Tibial nerve (tissue), 4 donors: ENCODE measurements around the gene HAUS3. TPM values are rescaled to one million over a fixed set of nuclear protein-coding genes. Genes with fewer than 3 reads are reported as not detected.

Source experiments
- DNase-seq, 2 donors: peaks; one replicate each; pipeline ENCODE4 v3.0.0-alpha.2; 2019; ENCODE audit warnings: low spot score in 2 of 2
- H3K27ac ChIP-seq, 4 donors: fragments of 200-600 bp; sonication (generic) in 3 of 4; one replicate each; pipeline ENCODE4 v1.5.1; 2017 to 2019; ENCODE audit warnings: mild to moderate bottlenecking in 1 of 4
- H3K27me3 ChIP-seq, 2 donors: fragments of 200-600 bp; sonication (generic) in 1 of 2; one replicate each; pipeline versions ENCODE4 v1.5.1 to v1.6.0; 2017 to 2019
- H3K36me3 ChIP-seq, 3 donors: fragments of 200-600 bp; sonication (generic); one replicate each; pipeline ENCODE4 v1.5.1; 2018 to 2019
- H3K4me1 ChIP-seq, 4 donors: fragments of 200-600 bp; sonication (generic) in 3 of 4; one replicate each; pipeline ENCODE4 v1.5.1; 2017 to 2019
- H3K4me3 ChIP-seq, 4 donors: fragments of 200-600 bp; sonication (generic) in 3 of 4; one replicate each; pipeline ENCODE4 v1.5.1; 2017 to 2019; ENCODE audit warnings: mild to moderate bottlenecking in 1 of 4, moderate library complexity in 1 of 4
- H3K9me3 ChIP-seq, 4 donors: fragments of 200-600 bp; sonication (generic) in 3 of 4; one replicate each; pipeline ENCODE4 v1.5.1; 2017 to 2019
- EP300 ChIP-seq, 2 donors: sonication (generic); formaldehyde crosslinking; IDR thresholded peaks; one replicate each; pipeline ENCODE4 v1.6.1; 2017; ENCODE audit warnings: antibody characterized with exemption in 2 of 2, mild to moderate bottlenecking in 1 of 2
- POLR2A ChIP-seq, 2 donors: fragments of 450-650 bp; IDR thresholded peaks; one replicate each; pipeline ENCODE4 v1.6.1; 2017; ENCODE audit warnings: antibody characterized with exemption in 2 of 2, mild to moderate bottlenecking in 2 of 2, moderate library complexity in 2 of 2
- WGBS, 2 donors: methylation state at CpG; one replicate each; pipeline ENCODE4 v1.1.5; 2018; 5-methylcytosine and 5-hydroxymethylcytosine counted together
- total RNA-seq, 4 donors: library from RNA; depleted of rRNA; stranded (reverse); fragments of >200 nt; gene quantifications; one replicate each; pipeline ENCODE4 v1.1.0, GENCODE V29; 2016
- TF ChIP-seq, protein P1 (sequence below), 5 experiments: fragments of 200-600 bp in 3 of 5; fragments of 450-650 bp in 2 of 5; sonication (generic) in 3 of 5; IDR thresholded peaks; one replicate each; pipeline ENCODE4 v1.5.1; 2016 to 2019; ENCODE audit warnings: antibody characterized with exemption in 5 of 5, mild to moderate bottlenecking in 3 of 5, moderate library complexity in 2 of 5

The HAUS3 gene
- total RNA-seq, 4 donors from 2014 or later = 9.6 to 20.1 (median 17.5) TPM

DNA sequence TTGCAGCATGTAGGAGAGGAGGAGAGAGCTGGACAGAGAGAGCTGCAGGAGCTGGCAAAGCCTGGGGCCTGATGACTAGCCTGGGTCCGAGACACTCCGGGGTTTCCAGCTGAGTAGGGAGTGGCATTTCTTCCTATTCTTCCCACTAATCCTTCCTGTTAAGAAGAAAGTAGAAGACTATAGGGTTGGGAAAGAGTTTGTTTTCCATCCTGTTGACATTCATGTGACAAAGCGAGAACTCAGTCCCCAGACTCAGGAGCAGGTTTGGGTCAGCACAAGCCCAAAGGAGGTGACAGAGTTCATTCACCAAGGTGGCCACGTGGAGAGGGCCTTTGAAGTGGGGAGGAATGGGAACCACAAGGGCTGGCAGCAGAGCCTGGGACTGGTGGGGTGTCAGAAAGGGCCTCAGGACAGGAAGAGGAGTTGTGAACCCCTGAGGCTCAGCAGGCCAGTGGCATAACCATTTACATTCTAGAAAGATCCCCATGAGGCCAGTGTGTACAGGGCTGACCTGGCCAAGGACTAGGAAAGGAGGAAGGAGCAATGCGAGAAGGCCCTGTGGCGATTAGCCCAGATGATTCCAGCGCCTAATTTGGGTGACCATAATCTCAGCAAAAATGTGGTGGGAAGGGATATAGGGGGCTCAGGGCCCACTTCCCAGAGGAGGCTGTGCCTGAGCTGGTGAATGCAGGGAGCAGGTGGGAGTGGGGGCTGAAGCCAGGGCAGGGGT, 3.3 kb upstream of the HAUS3 start:
- H3K27ac ChIP-seq = peak overlapping the region in 3 of 4 donors; percentile 51 to 82 (median 79)
- peaks cover 0 to 58% (median 33%) of the 10 kb centered on the region in 4 donors for H3K4me1 ChIP-seq
- no peak for DNase-seq
- H3K36me3 ChIP-seq = peaks cover 4 to 36% (median 8%) of the 10 kb centered on the region in 3 donors
- H3K27me3 ChIP-seq = no peaks in the 10 kb centered on the region
- no peak overlapping the region for H3K4me3 ChIP-seq
- TF ChIP-seq, protein P1, sequence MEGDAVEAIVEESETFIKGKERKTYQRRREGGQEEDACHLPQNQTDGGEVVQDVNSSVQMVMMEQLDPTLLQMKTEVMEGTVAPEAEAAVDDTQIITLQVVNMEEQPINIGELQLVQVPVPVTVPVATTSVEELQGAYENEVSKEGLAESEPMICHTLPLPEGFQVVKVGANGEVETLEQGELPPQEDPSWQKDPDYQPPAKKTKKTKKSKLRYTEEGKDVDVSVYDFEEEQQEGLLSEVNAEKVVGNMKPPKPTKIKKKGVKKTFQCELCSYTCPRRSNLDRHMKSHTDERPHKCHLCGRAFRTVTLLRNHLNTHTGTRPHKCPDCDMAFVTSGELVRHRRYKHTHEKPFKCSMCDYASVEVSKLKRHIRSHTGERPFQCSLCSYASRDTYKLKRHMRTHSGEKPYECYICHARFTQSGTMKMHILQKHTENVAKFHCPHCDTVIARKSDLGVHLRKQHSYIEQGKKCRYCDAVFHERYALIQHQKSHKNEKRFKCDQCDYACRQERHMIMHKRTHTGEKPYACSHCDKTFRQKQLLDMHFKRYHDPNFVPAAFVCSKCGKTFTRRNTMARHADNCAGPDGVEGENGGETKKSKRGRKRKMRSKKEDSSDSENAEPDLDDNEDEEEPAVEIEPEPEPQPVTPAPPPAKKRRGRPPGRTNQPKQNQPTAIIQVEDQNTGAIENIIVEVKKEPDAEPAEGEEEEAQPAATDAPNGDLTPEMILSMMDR (IDR thresholded peaks at IDR 0.05) = no peak
- TF ChIP-seq POLR2A (IDR thresholded peaks at IDR 0.05) = no peak
- TF ChIP-seq EP300 (IDR thresholded peaks at IDR 0.05) = no peak
- WGBS, 2 donors = 52 to 57% methylated on average over 7 of the region's 7 CpGs
- H3K9me3 ChIP-seq = no peaks in the 10 kb centered on the region

DNA sequence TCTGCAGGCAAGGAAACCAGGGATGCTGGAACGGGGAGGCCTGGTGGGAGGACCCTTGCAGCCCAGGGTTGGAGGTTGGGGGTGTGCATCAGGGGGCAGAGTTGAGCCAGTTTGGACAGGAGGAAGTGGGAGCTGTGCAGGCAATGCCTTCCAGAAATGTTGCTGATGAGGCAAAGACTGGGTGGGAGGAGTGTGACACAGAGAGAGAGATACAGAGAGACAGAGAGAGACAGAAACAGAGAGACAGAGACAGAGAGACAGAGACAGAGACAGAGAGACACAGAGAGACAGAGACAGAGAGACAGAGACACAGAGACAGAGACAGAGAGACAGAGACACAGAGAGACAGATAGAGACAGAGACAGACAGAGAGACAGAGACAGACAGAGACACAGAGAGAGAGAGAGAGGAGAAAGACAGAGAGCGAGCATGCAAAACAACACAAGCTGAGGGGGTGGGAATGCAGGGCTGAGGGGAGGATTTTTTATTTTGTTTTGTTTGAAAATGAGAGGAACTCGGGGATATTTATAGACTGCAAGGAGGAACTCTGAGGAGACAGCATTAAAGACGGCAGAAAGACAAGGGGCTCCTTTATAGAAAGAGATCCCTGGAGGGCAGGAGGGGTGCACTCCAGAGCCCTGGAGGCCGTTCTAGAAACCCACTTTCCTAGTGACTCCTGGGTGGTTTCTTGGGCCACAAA, 1.9 kb upstream of the HAUS3 start:
- WGBS, 2 donors = 14 to 16% methylated on average over 5 of the region's 5 CpGs
- H3K27ac ChIP-seq = peak overlapping the region; percentile 15 to 82 (median 68)
- H3K27me3 ChIP-seq = no peaks in the 10 kb centered on the region
- H3K9me3 ChIP-seq = no peaks in the 10 kb centered on the region
- TF ChIP-seq, protein P1 (IDR thresholded peaks at IDR 0.05) = peak in 3 of 5 experiments; percentile 15 to 42 (median 35)
- TF ChIP-seq POLR2A (IDR thresholded peaks at IDR 0.05) = no peak
- no peak overlapping the region for H3K4me3 ChIP-seq
- peaks cover 0 to 72% (median 43%) of the 10 kb centered on the region in 4 donors for H3K4me1 ChIP-seq
- H3K36me3 ChIP-seq = peaks cover 0 to 22% (median 0%) of the 10 kb centered on the region in 3 donors
- DNase-seq = peak in 1 of 2 donors; percentile 67

DNA sequence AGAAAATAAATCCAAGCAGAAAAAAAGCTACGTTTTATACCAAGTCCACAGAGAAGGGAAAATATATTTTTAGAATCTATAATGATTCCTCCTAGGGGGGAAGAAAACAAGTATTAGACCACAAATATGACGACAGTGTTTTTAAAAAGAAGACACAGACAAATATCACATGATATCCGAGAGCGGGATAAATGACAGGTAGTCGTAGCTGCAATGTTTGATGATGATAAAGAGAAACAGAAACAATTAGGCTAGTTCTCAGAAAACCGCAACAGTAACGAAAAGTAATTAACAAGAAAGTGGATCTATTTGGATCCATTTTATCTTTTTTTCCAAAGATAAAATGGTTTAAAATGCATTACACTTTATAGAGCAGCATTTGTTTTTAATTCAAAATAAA, 918 bp downstream of the HAUS3 start:
- WGBS, 2 donors = 9 to 10% methylated on average over 7 of the region's 7 CpGs
- Histone ChIP-seq H3K27me3 (no peaks in the 10 kb centered on the region), H3K9me3 (no peaks in the 10 kb centered on the region), H3K4me1 (peaks cover 0 to 83% (median 44%) of the 10 kb centered on the region in 4 donors), H3K4me3 (peak overlapping the region; percentile 72 to 97 (median 88)), H3K36me3 (peaks cover 0 to 20% (median 0%) of the 10 kb centered on the region in 3 donors), H3K27ac (peak overlapping the region in 3 of 4 donors; percentile 74 to 86 (median 79))
- DNase-seq = no peak
- TF ChIP-seq POLR2A (IDR thresholded peaks at IDR 0.05) = no peak
- no peak for TF ChIP-seq EP300 (IDR thresholded peaks at IDR 0.05)
- TF ChIP-seq, protein P1 (IDR thresholded peaks at IDR 0.05) = no peak

DNA sequence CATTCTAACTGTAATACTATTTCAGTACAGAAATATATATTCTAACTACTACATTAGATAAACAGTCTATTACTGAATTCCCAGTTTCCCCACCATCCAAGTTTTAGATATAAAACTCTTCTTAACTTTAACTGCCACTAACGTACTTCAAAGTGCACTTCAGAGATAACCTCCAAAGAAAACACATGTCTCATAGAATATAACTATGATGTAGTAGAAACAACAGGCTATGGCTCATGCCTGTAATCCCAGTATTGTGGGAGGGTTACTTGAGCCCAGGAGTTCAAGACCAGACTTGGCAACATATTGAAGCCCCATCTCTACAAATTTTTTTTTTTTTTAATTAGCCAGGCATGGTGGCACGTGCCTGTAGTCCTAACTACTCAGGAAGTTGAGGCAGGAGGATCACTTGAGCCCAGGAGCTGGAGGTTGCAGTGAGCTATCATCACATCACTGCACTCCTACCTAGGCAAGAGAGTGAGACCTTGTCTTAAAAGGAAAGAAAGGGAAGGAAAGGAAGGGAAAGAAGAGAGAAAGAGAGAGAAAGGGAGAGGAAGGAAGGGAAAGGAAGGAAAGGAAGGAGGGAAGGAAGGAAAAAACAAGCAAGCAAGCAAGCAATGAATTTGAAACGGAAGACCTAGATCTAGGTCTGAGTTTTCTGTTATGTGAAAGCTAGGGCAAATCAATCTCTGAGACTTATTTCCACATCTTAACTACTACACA, 4.8 kb downstream of the HAUS3 start:
- H3K27ac ChIP-seq = no peak overlapping the region
- DNase-seq = no peak
- 62 to 67% methylated on average over 3 of the region's 3 CpGs for WGBS, 2 donors
- peaks cover 0 to 45% (median 23%) of the 10 kb centered on the region in 4 donors for H3K4me1 ChIP-seq
- H3K4me3 ChIP-seq = no peak overlapping the region
- no peak for TF ChIP-seq EP300 (IDR thresholded peaks at IDR 0.05)
- TF ChIP-seq POLR2A (IDR thresholded peaks at IDR 0.05) = no peak
- TF ChIP-seq, protein P1 (IDR thresholded peaks at IDR 0.05) = no peak
- no peaks in the 10 kb centered on the region for H3K27me3 ChIP-seq
- peaks cover 0 to 44% (median 0%) of the 10 kb centered on the region in 3 donors for H3K36me3 ChIP-seq
- H3K9me3 ChIP-seq = no peaks in the 10 kb centered on the region
